GM23338 (cell line): ENCODE data around the gene GTF2H1.

Experiments used
- CREB1 ChIP-seq: fragments of 250-450 bp; sonication (Bioruptor Pico); IDR thresholded peaks from 2 replicates; pipeline ENCODE4 v1.5.0; 2020; ENCODE audit warnings: low read depth, mild to moderate bottlenecking, moderate library complexity
- EZH2 ChIP-seq: fragments of 200-600 bp; sonication (generic); IDR thresholded peaks from one replicate; pipeline ENCODE4 v1.8.0; 2017; ENCODE audit warnings: antibody characterized with exemption, mild to moderate bottlenecking, low read depth; ENCODE audit not compliant: unreplicated experiment
- EZH2phosphoT487 ChIP-seq: fragments of 200-600 bp; sonication (generic); IDR thresholded peaks from one replicate; pipeline ENCODE4 v1.8.1; 2018; ENCODE audit warnings: antibody characterized with exemption; ENCODE audit not compliant: unreplicated experiment
- JUNB ChIP-seq: IDR thresholded peaks from one replicate; pipeline ENCODE4 v1.6.1; 2016; ENCODE audit warnings: antibody characterized with exemption; ENCODE audit not compliant: unreplicated experiment
- NANOG ChIP-seq: IDR thresholded peaks from 2 replicates; pipeline ENCODE4 v1.6.1; 2016; ENCODE audit warnings: antibody characterized with exemption, borderline replicate concordance
- POLR2AphosphoS5 ChIP-seq: IDR thresholded peaks from 2 replicates; pipeline ENCODE4 v1.6.1; 2016; ENCODE audit warnings: antibody characterized with exemption, low read depth
- STAT1 ChIP-seq: IDR thresholded peaks from one replicate; pipeline ENCODE4 v1.6.1; 2016; ENCODE audit warnings: antibody characterized with exemption; ENCODE audit not compliant: unreplicated experiment
- ZNF114 ChIP-seq: fragments of 250-450 bp; sonication (Bioruptor Pico); IDR thresholded peaks from 2 replicates; pipeline ENCODE4 v1.5.0; 2020; ENCODE audit warnings: mild to moderate bottlenecking, moderate library complexity
- ZNF331 ChIP-seq: fragments of 250-450 bp; sonication (Bioruptor Pico); IDR thresholded peaks from 2 replicates; pipeline ENCODE4 v1.5.0; 2020; ENCODE audit warnings: low read depth, mild to moderate bottlenecking, moderate library complexity
- TF ChIP-seq, protein P1 (sequence below): IDR thresholded peaks from one replicate; pipeline ENCODE4 v1.6.1; 2018; ENCODE audit warnings: antibody characterized with exemption; ENCODE audit not compliant: unreplicated experiment
- TF ChIP-seq, protein P2 (sequence below), 2 experiments: fragments of 200-600 bp in 1 of 2; sonication (generic) in 1 of 2; conservative IDR thresholded peaks; 2 replicates each; pipeline versions ENCODE4 v1.5.1 to v1.6.1; 2016 to 2017; ENCODE audit warnings: antibody characterized with exemption in 2 of 2, low read depth in 2 of 2, mild to moderate bottlenecking in 2 of 2, moderate library complexity in 1 of 2
- TF ChIP-seq, protein P3 (sequence below): IDR thresholded peaks from 2 replicates; pipeline ENCODE4 v1.6.1; 2016; ENCODE audit warnings: antibody characterized with exemption
- TF ChIP-seq, protein P4 (sequence below): fragments of 250-450 bp; sonication (Bioruptor Pico); IDR thresholded peaks from 2 replicates; pipeline ENCODE4 v1.5.0; 2020; ENCODE audit warnings: mild to moderate bottlenecking, moderate library complexity

DNA sequence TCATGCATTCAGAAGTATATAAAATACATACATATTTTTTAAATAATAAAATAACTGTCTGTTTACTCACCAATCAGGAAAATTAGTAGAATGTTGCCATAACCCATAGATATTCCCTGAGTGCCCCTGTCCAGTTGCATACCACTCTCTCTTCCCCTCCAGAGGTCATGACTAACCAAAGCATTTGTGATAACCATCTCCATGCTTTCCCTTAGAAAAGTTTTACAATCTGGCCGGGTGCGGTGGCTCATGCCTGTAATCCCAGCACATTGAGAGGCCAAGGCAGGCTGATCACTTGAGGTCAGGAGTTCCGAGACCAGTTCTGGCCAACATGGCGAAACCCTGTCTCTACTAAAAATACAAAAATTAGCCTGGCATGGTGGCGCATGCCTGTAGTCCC is 38.8 kb downstream of the GTF2H1 start:
- TF ChIP-seq, protein P1, sequence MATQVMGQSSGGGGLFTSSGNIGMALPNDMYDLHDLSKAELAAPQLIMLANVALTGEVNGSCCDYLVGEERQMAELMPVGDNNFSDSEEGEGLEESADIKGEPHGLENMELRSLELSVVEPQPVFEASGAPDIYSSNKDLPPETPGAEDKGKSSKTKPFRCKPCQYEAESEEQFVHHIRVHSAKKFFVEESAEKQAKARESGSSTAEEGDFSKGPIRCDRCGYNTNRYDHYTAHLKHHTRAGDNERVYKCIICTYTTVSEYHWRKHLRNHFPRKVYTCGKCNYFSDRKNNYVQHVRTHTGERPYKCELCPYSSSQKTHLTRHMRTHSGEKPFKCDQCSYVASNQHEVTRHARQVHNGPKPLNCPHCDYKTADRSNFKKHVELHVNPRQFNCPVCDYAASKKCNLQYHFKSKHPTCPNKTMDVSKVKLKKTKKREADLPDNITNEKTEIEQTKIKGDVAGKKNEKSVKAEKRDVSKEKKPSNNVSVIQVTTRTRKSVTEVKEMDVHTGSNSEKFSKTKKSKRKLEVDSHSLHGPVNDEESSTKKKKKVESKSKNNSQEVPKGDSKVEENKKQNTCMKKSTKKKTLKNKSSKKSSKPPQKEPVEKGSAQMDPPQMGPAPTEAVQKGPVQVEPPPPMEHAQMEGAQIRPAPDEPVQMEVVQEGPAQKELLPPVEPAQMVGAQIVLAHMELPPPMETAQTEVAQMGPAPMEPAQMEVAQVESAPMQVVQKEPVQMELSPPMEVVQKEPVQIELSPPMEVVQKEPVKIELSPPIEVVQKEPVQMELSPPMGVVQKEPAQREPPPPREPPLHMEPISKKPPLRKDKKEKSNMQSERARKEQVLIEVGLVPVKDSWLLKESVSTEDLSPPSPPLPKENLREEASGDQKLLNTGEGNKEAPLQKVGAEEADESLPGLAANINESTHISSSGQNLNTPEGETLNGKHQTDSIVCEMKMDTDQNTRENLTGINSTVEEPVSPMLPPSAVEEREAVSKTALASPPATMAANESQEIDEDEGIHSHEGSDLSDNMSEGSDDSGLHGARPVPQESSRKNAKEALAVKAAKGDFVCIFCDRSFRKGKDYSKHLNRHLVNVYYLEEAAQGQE = no peak
- TF ChIP-seq EZH2 = no peak
- TF ChIP-seq, protein P2, sequence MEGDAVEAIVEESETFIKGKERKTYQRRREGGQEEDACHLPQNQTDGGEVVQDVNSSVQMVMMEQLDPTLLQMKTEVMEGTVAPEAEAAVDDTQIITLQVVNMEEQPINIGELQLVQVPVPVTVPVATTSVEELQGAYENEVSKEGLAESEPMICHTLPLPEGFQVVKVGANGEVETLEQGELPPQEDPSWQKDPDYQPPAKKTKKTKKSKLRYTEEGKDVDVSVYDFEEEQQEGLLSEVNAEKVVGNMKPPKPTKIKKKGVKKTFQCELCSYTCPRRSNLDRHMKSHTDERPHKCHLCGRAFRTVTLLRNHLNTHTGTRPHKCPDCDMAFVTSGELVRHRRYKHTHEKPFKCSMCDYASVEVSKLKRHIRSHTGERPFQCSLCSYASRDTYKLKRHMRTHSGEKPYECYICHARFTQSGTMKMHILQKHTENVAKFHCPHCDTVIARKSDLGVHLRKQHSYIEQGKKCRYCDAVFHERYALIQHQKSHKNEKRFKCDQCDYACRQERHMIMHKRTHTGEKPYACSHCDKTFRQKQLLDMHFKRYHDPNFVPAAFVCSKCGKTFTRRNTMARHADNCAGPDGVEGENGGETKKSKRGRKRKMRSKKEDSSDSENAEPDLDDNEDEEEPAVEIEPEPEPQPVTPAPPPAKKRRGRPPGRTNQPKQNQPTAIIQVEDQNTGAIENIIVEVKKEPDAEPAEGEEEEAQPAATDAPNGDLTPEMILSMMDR (conservative IDR thresholded peaks at IDR 0.05; ENCODE audit: low read depth in 2 of 2) = no peak
- no peak for TF ChIP-seq POLR2AphosphoS5
- TF ChIP-seq, protein P3, sequence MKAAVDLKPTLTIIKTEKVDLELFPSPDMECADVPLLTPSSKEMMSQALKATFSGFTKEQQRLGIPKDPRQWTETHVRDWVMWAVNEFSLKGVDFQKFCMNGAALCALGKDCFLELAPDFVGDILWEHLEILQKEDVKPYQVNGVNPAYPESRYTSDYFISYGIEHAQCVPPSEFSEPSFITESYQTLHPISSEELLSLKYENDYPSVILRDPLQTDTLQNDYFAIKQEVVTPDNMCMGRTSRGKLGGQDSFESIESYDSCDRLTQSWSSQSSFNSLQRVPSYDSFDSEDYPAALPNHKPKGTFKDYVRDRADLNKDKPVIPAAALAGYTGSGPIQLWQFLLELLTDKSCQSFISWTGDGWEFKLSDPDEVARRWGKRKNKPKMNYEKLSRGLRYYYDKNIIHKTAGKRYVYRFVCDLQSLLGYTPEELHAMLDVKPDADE = no peak
- no peak for TF ChIP-seq ZNF114 (CRISPR knock-in tag)
- TF ChIP-seq CREB1 (CRISPR knock-in tag) = no peak
- TF ChIP-seq JUNB = no peak
- no peak for TF ChIP-seq EZH2phosphoT487
- TF ChIP-seq, protein P4, sequence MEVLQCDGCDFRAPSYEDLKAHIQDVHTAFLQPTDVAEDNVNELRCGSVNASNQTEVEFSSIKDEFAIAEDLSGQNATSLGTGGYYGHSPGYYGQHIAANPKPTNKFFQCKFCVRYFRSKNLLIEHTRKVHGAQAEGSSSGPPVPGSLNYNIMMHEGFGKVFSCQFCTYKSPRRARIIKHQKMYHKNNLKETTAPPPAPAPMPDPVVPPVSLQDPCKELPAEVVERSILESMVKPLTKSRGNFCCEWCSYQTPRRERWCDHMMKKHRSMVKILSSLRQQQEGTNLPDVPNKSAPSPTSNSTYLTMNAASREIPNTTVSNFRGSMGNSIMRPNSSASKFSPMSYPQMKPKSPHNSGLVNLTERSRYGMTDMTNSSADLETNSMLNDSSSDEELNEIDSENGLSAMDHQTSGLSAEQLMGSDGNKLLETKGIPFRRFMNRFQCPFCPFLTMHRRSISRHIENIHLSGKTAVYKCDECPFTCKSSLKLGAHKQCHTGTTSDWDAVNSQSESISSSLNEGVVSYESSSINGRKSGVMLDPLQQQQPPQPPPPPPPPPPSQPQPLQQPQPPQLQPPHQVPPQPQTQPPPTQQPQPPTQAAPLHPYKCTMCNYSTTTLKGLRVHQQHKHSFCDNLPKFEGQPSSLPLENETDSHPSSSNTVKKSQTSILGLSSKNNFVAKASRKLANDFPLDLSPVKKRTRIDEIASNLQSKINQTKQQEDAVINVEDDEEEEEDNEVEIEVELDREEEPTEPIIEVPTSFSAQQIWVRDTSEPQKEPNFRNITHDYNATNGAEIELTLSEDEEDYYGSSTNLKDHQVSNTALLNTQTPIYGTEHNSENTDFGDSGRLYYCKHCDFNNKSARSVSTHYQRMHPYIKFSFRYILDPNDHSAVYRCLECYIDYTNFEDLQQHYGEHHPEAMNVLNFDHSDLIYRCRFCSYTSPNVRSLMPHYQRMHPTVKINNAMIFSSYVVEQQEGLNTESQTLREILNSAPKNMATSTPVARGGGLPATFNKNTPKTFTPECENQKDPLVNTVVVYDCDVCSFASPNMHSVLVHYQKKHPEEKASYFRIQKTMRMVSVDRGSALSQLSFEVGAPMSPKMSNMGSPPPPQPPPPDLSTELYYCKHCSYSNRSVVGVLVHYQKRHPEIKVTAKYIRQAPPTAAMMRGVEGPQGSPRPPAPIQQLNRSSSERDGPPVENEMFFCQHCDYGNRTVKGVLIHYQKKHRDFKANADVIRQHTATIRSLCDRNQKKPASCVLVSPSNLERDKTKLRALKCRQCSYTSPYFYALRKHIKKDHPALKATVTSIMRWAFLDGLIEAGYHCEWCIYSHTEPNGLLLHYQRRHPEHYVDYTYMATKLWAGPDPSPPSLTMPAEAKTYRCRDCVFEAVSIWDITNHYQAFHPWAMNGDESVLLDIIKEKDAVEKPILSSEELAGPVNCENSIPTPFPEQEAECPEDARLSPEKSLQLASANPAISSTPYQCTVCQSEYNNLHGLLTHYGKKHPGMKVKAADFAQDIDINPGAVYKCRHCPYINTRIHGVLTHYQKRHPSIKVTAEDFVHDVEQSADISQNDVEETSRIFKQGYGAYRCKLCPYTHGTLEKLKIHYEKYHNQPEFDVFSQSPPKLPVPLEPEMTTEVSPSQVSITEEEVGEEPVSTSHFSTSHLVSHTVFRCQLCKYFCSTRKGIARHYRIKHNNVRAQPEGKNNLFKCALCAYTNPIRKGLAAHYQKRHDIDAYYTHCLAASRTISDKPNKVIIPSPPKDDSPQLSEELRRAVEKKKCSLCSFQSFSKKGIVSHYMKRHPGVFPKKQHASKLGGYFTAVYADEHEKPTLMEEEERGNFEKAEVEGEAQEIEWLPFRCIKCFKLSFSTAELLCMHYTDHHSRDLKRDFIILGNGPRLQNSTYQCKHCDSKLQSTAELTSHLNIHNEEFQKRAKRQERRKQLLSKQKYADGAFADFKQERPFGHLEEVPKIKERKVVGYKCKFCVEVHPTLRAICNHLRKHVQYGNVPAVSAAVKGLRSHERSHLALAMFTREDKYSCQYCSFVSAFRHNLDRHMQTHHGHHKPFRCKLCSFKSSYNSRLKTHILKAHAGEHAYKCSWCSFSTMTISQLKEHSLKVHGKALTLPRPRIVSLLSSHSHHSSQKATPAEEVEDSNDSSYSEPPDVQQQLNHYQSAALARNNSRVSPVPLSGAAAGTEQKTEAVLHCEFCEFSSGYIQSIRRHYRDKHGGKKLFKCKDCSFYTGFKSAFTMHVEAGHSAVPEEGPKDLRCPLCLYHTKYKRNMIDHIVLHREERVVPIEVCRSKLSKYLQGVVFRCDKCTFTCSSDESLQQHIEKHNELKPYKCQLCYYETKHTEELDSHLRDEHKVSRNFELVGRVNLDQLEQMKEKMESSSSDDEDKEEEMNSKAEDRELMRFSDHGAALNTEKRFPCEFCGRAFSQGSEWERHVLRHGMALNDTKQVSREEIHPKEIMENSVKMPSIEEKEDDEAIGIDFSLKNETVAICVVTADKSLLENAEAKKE (CRISPR knock-in tag) = no peak
- TF ChIP-seq STAT1 = no peak
- TF ChIP-seq ZNF331 (CRISPR knock-in tag) = no peak
- TF ChIP-seq NANOG = no peak
